ENCODE measurements around the gene CCR6. TPM values are rescaled to one million over a fixed set of nuclear protein-coding genes. Genes with fewer than 3 reads are reported as not detected.

CCR6 gene
- total and polyA plus RNA-seq, 10 of the 15 experiments (the other 5 are each of a cell fraction or from before 2014, with no cell fraction given) = 2.2 to 7.6 (median 6.7) TPM

DNA sequence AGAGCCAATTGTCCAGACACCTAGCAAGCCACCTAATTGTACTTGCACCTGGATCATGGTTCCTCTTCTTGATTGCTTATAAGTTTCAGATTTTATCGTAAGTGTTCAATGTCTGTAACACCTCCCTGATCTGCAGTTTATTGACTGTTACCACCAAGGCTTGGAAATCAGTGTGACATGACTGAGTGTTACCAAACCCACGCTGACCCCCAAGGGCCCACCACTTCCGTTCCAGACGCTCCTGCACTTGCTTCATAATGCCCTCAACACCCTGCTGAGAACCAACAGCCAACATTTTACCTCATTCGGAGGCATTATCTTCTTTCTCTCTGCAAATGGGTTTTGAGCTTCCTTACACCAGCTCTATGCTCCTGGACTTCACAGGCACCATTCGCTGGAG is 6.3 kb downstream of the CCR6 start (continued):
- TF ChIP-seq, protein P1, sequence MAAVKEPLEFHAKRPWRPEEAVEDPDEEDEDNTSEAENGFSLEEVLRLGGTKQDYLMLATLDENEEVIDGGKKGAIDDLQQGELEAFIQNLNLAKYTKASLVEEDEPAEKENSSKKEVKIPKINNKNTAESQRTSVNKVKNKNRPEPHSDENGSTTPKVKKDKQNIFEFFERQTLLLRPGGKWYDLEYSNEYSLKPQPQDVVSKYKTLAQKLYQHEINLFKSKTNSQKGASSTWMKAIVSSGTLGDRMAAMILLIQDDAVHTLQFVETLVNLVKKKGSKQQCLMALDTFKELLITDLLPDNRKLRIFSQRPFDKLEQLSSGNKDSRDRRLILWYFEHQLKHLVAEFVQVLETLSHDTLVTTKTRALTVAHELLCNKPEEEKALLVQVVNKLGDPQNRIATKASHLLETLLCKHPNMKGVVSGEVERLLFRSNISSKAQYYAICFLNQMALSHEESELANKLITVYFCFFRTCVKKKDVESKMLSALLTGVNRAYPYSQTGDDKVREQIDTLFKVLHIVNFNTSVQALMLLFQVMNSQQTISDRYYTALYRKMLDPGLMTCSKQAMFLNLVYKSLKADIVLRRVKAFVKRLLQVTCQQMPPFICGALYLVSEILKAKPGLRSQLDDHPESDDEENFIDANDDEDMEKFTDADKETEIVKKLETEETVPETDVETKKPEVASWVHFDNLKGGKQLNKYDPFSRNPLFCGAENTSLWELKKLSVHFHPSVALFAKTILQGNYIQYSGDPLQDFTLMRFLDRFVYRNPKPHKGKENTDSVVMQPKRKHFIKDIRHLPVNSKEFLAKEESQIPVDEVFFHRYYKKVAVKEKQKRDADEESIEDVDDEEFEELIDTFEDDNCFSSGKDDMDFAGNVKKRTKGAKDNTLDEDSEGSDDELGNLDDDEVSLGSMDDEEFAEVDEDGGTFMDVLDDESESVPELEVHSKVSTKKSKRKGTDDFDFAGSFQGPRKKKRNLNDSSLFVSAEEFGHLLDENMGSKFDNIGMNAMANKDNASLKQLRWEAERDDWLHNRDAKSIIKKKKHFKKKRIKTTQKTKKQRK (IDR thresholded peaks at IDR 0.05; ENCODE audit: low read depth, low read length) = no peak
- TF ChIP-seq MTA2 (IDR thresholded peaks at IDR 0.05; ENCODE audit: low read depth) (0 out of 2 replicates have a peak, but pooled peaks have one; percentile 11), CREM (IDR thresholded peaks at IDR 0.05; ENCODE audit: low read depth) (0 out of 2 replicates have a peak, but pooled peaks have one; percentile 11), SIN3A (IDR thresholded peaks at IDR 0.05; ENCODE audit: low read depth, low read length) (0 out of 2 replicates have a peak, but pooled peaks have one; percentile 24), TBL1XR1 (IDR thresholded peaks at IDR 0.05; ENCODE audit: low read depth, low read length) (no peak), STAT1 (conservative IDR thresholded peaks at IDR 0.05) (no peak), ATF7 (IDR thresholded peaks at IDR 0.05; ENCODE audit: low read depth) (no peak), HDGF (IDR thresholded peaks at IDR 0.05) (no peak), NR2F1 (conservative IDR thresholded peaks at IDR 0.05) (peak; percentile 46; the same call in 1 of the 2 replicates), NFIC (IDR thresholded peaks at IDR 0.05; ENCODE audit: low read depth, low read length) (no peak), CEBPB (IDR thresholded peaks at IDR 0.05; ENCODE audit: borderline replicate concordance in 1 of 2, low read depth in 2 of 2, low read length in 2 of 2) (no peak), RUNX3 (IDR thresholded peaks at IDR 0.05; ENCODE audit: low read length) (peak; percentile 47), DPF2 (IDR thresholded peaks at IDR 0.05) (0 out of 2 replicates have a peak, but pooled peaks have one; percentile 19), MEF2A (IDR thresholded peaks at IDR 0.05; ENCODE audit: insufficient read depth, low read depth, low read length) (no peak), SPI1 (IDR thresholded peaks at IDR 0.05; ENCODE audit: borderline replicate concordance, insufficient read depth, low read depth, low read length) (peak; percentile 7; the same call in 1 of the 2 replicates), IKZF1 (conservative IDR thresholded peaks at IDR 0.05) (0 out of 2 replicates have a peak, but pooled peaks have one; percentile 25), EP300 (IDR thresholded peaks at IDR 0.05; ENCODE audit: borderline replicate concordance in 1 of 2, control insufficient read depth in 1 of 2, low read depth in 2 of 2, low read length in 2 of 2) (peak in 1 of 2 experiments; percentile 57; a peak in 1 of 4 replicates)
- TF ChIP-seq, protein P2, sequence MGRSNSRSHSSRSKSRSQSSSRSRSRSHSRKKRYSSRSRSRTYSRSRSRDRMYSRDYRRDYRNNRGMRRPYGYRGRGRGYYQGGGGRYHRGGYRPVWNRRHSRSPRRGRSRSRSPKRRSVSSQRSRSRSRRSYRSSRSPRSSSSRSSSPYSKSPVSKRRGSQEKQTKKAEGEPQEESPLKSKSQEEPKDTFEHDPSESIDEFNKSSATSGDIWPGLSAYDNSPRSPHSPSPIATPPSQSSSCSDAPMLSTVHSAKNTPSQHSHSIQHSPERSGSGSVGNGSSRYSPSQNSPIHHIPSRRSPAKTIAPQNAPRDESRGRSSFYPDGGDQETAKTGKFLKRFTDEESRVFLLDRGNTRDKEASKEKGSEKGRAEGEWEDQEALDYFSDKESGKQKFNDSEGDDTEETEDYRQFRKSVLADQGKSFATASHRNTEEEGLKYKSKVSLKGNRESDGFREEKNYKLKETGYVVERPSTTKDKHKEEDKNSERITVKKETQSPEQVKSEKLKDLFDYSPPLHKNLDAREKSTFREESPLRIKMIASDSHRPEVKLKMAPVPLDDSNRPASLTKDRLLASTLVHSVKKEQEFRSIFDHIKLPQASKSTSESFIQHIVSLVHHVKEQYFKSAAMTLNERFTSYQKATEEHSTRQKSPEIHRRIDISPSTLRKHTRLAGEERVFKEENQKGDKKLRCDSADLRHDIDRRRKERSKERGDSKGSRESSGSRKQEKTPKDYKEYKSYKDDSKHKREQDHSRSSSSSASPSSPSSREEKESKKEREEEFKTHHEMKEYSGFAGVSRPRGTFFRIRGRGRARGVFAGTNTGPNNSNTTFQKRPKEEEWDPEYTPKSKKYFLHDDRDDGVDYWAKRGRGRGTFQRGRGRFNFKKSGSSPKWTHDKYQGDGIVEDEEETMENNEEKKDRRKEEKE (IDR thresholded peaks at IDR 0.05) = no peak
- TF ChIP-seq, protein P3, sequence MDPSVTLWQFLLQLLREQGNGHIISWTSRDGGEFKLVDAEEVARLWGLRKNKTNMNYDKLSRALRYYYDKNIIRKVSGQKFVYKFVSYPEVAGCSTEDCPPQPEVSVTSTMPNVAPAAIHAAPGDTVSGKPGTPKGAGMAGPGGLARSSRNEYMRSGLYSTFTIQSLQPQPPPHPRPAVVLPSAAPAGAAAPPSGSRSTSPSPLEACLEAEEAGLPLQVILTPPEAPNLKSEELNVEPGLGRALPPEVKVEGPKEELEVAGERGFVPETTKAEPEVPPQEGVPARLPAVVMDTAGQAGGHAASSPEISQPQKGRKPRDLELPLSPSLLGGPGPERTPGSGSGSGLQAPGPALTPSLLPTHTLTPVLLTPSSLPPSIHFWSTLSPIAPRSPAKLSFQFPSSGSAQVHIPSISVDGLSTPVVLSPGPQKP (IDR thresholded peaks at IDR 0.05; ENCODE audit: low read depth, low read length) = no peak
- TF ChIP-seq, protein P4, sequence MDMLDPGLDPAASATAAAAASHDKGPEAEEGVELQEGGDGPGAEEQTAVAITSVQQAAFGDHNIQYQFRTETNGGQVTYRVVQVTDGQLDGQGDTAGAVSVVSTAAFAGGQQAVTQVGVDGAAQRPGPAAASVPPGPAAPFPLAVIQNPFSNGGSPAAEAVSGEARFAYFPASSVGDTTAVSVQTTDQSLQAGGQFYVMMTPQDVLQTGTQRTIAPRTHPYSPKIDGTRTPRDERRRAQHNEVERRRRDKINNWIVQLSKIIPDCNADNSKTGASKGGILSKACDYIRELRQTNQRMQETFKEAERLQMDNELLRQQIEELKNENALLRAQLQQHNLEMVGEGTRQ (IDR thresholded peaks at IDR 0.05; ENCODE audit: borderline replicate concordance, low read depth, low read length) = no peak

Data from GM12878 (cell line).